B cell (primary cell): ENCODE results near the gene HMCN1. TPM values are rescaled to one million over a fixed set of nuclear protein-coding genes. Genes with fewer than 3 reads are reported as not detected.

Experiments used
- ATAC-seq: fragments of 200-7000 bp; cut with Tn5 transposase; one replicate; pipeline ENCODE4 v1.10.0; 2021; ENCODE audit warnings: low read depth, mild to moderate bottlenecking, moderate number of reproducible peaks, moderate library complexity
- CTCF ChIA-PET: fragments of 350-600 bp; sonication (Branson Sonifier 250); formaldehyde crosslinking; loops from one replicate; lab custom pipeline; 2021; ENCODE audit warnings: antibody characterized with exemption, inconsistent platforms; lab: Charles Lee
- POLR2A ChIA-PET: fragments of 350-600 bp; sonication (Branson Sonifier 250); formaldehyde crosslinking; loops from one replicate; lab custom pipeline; 2021; ENCODE audit warnings: antibody characterized with exemption; lab: Charles Lee
- DNase-seq: peaks from one replicate; pipeline ENCODE4 v3.0.0; 2013
- H2AFZ ChIP-seq: 2 replicates; pipeline ENCODE4 v1.6.1; 2012; ENCODE audit warnings: mild to moderate bottlenecking, low read depth, low read length; ENCODE audit not compliant: insufficient read depth, poor library complexity, severe bottlenecking
- H3K27ac ChIP-seq, 2 donors: 1 replicate in 1 of 2; 2 replicates in 1 of 2; pipeline ENCODE4 v1.5.1; 2012 to 2013; ENCODE audit warnings: low read length in 2 of 2, mild to moderate bottlenecking in 2 of 2, moderate library complexity in 1 of 2
- H3K27me3 ChIP-seq, 4 experiments: fragments of 200-600 bp in 1 of 4; sonication (generic) in 1 of 4; replicated peaks in 1 of 4; 1 replicate in 2 of 4; 2 replicates in 2 of 4; pipeline versions ENCODE4 v1.6.1 to v1.7.0; 2013 to 2016; ENCODE audit warnings: low read length in 3 of 4, mild to moderate bottlenecking in 2 of 4, mixed read lengths in 1 of 4, moderate library complexity in 1 of 4; ENCODE audit not compliant: insufficient read depth in 4 of 4, control insufficient read depth in 3 of 4; ENCODE audit errors: control extremely low read depth in 1 of 4
- H3K36me3 ChIP-seq, 2 experiments: replicated peaks in 1 of 2; 1 replicate in 1 of 2; 2 replicates in 1 of 2; pipeline versions ENCODE4 v1.6.1 to v1.7.1; 2013; ENCODE audit warnings: low read length in 1 of 2; ENCODE audit not compliant: insufficient read depth in 2 of 2, control insufficient read depth in 1 of 2; ENCODE audit errors: control extremely low read depth in 1 of 2, extremely low read depth in 1 of 2
- H3K4me1 ChIP-seq, 2 donors: fragments of 200-600 bp in 1 of 2; sonication (generic) in 1 of 2; 1 replicate in 1 of 2; 2 replicates in 1 of 2; pipeline versions ENCODE4 v1.5.1 to v1.6.1; 2013 to 2017; ENCODE audit warnings: low read length in 2 of 2; ENCODE audit not compliant: control insufficient read depth in 2 of 2, insufficient read depth in 2 of 2
- H3K4me2 ChIP-seq: replicated peaks from 2 replicates; pipeline ENCODE3; 2012; ENCODE audit warnings: mild to moderate bottlenecking, low read depth, low read length; ENCODE audit not compliant: poor library complexity, severe bottlenecking
- H3K4me3 ChIP-seq, 5 experiments: fragments of 200-600 bp in 1 of 5; sonication (generic) in 1 of 5; 1 replicate in 3 of 5; 2 replicates in 2 of 5; pipeline versions ENCODE4 v1.5.1 to v1.7.0; 2011 to 2016; ENCODE audit warnings: low read length in 4 of 5, mild to moderate bottlenecking in 4 of 5, low read depth in 2 of 5, control low read depth in 1 of 5, moderate library complexity in 1 of 5; ENCODE audit not compliant: insufficient read depth in 1 of 5; ENCODE audit errors: control extremely low read depth in 1 of 5, extremely low read depth in 1 of 5
- H3K79me2 ChIP-seq: fragments of 200-600 bp; sonication (generic); one replicate; pipeline ENCODE4 v1.6.0; 2016; ENCODE audit warnings: low read length; ENCODE audit not compliant: control insufficient read depth, insufficient read depth
- H3K9ac ChIP-seq: fragments of 200-600 bp; sonication (generic); 2 replicates; pipeline ENCODE4 v1.6.1; 2017; ENCODE audit warnings: mild to moderate bottlenecking, low read length, moderate library complexity
- H3K9me3 ChIP-seq, 3 donors: one replicate each; pipeline versions ENCODE4 v1.6.1 to v1.7.1; 2013; ENCODE audit warnings: low read length in 2 of 3; ENCODE audit not compliant: control insufficient read depth in 2 of 3, insufficient read depth in 1 of 3; ENCODE audit errors: control extremely low read depth in 1 of 3
- H4K20me1 ChIP-seq: 2 replicates; pipeline ENCODE4 v1.6.0; 2012; ENCODE audit warnings: mild to moderate bottlenecking, low read length; ENCODE audit not compliant: insufficient read depth, control insufficient read depth, poor library complexity, severe bottlenecking
- H3K27ac Mint-ChIP-seq: one replicate; pipeline ENCODE4 v1.8.0; 2021; ENCODE audit warnings: mixed read lengths
- H3K27me3 Mint-ChIP-seq: one replicate; pipeline ENCODE4 v1.8.0; 2021; ENCODE audit warnings: mixed read lengths
- H3K4me1 Mint-ChIP-seq: one replicate; pipeline ENCODE4 v1.8.0; 2021; ENCODE audit warnings: mixed read lengths
- H3K4me3 Mint-ChIP-seq: one replicate; pipeline ENCODE4 v1.8.0; 2021; ENCODE audit warnings: mixed read lengths
- H3K9me3 Mint-ChIP-seq: one replicate; pipeline ENCODE4 v1.8.0; 2022; ENCODE audit warnings: mixed read lengths; ENCODE audit not compliant: insufficient read depth
- CTCF ChIP-seq: fragments of 200-600 bp; IDR thresholded peaks from one replicate; pipeline ENCODE4 v1.8.0; 2022; ENCODE audit warnings: antibody characterized with exemption, mild to moderate bottlenecking
- EZH2 ChIP-seq: IDR thresholded peaks from 2 replicates; pipeline ENCODE4 v1.6.1; 2012; ENCODE audit warnings: borderline replicate concordance, low read depth, mild to moderate bottlenecking, moderate library complexity, low read length; ENCODE audit not compliant: insufficient read depth, poor library complexity, severe bottlenecking
- WGBS: methylation state at CpG from one replicate; pipeline ENCODE4 v1.1.5; 2013; ENCODE audit warnings: missing lambda C conversion rate; ENCODE audit not compliant: insufficient coverage; 5-methylcytosine and 5-hydroxymethylcytosine counted together
- intact Hi-C: fragments of 100-400 bp; cut with micrococcal nuclease; formaldehyde crosslinking; loops from one replicate; pipeline ENCODE4 v1.10.0; 2022
- polyA plus RNA-seq: library from polyadenylated mRNA; depleted of rRNA; stranded (reverse); fragments of >200 nt; gene quantifications from 2 replicates; pipeline ENCODE4 v1.2.3, GENCODE V29; 2012
- total RNA-seq, 2 donors: library from RNA; stranded (reverse); fragments of 120-200 nt in 1 of 2; gene quantifications; 1 replicate in 1 of 2; 2 replicates in 1 of 2; pipeline versions ENCODE4 v1.2.3 to v1.2.4, GENCODE V29; 2013 to 2022

Gene HMCN1
- total and polyA plus RNA-seq, 2 donors (not counting 1 experiment from before 2014, with no cell fraction given) = not detected

- DNase-seq (no peak), ATAC-seq (no peak)
- H3K27ac Mint-ChIP-seq = no peak overlapping the region
- H3K79me2 ChIP-seq = no peaks in the 10 kb centered on the region
- H3K4me1 Mint-ChIP-seq = peaks cover 3% of the 10 kb centered on the region
- H3K9me3 Mint-ChIP-seq = no peaks in the 10 kb centered on the region
- no peaks in the 10 kb centered on the region for H3K4me1 ChIP-seq
- intact Hi-C loops = no loop called here
- H4K20me1 ChIP-seq = no peaks in the 10 kb centered on the region
- ChIA-PET POLR2A (no interaction called here), CTCF (no interaction called here)
- H3K4me3 Mint-ChIP-seq = no peak overlapping the region
- no CpG with 5 or more reads among the region's 1 CpG for WGBS
- no peak overlapping the region for H3K4me2 ChIP-seq
- no peaks in the 10 kb centered on the region for H3K27me3 ChIP-seq
- no peaks in the 10 kb centered on the region for H3K36me3 ChIP-seq
- H2AFZ ChIP-seq = no peak overlapping the region
- no peaks in the 10 kb centered on the region for H3K27me3 Mint-ChIP-seq
- H3K4me3 ChIP-seq = no peak overlapping the region
- no peak for TF ChIP-seq CTCF
- no peak for TF ChIP-seq EZH2
- no peak overlapping the region for H3K9ac ChIP-seq
- no peak overlapping the region for H3K27ac ChIP-seq
- H3K9me3 ChIP-seq = no peaks in the 10 kb centered on the region
Measured at GRCh38 chr1:186104459-186104858, 370.3 kb downstream of the HMCN1 start.

- Histone ChIP-seq H3K9me3 (peaks cover 0 to 4% (median 0%) of the 10 kb centered on the region in 3 donors), H3K9ac (no peak overlapping the region), H3K4me1 (peaks cover 3 to 6% of the 10 kb centered on the region in 2 donors), H4K20me1 (no peaks in the 10 kb centered on the region), H3K79me2 (no peaks in the 10 kb centered on the region), H3K4me2 (no peak overlapping the region), H3K27ac (no peak overlapping the region), H3K4me3 (no peak overlapping the region), H3K36me3 (no peaks in the 10 kb centered on the region), H3K27me3 (no peaks in the 10 kb centered on the region), H2AFZ (no peak overlapping the region)
- TF ChIP-seq EZH2 (no peak), CTCF (no peak)
- H3K27ac Mint-ChIP-seq = no peak overlapping the region
- H3K4me1 Mint-ChIP-seq = peaks cover 7% of the 10 kb centered on the region
- H3K9me3 Mint-ChIP-seq = no peaks in the 10 kb centered on the region
- WGBS = no CpG with 5 or more reads among the region's 2 CpGs
- ATAC-seq (no peak), DNase-seq (no peak)
- no peak overlapping the region for H3K4me3 Mint-ChIP-seq
- intact Hi-C loops = no loop called here
- no peaks in the 10 kb centered on the region for H3K27me3 Mint-ChIP-seq
- POLR2A ChIA-PET = no interaction called here
- CTCF ChIA-PET = no interaction called here
Measured at GRCh38 chr1:186112280-186112679, 378.1 kb downstream of the HMCN1 start.
